ENCODE data around the gene SNTG2.
"Not testable (repeated sequence)": the region's sequence is repeated elsewhere in the genome, so short reads cannot be mapped to it uniquely, and the experiment has no call there.

The SNTG2 gene

DNA sequence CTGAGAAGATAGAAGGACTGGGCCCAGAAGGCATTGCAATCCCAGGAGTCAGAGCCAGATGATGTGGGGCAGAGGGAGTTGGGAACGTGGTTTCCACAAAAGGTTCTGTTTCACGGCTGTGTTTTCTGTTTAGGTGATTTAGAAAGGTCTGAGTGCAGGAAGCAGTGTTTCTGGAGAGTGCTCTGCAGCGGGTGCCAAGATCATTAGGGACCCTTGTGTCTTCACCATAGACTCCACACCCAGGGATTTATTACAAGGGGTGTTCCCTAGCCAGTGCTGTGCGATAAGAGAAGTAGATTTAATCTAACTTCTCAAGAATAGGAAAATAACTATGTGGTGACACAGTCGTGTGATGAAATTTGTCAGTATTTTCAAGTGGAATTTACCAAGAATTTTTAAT is 241.5 kb downstream of the SNTG2 start:
- no peak for DNase-seq (ENCODE audit: low spot score)

DNA sequence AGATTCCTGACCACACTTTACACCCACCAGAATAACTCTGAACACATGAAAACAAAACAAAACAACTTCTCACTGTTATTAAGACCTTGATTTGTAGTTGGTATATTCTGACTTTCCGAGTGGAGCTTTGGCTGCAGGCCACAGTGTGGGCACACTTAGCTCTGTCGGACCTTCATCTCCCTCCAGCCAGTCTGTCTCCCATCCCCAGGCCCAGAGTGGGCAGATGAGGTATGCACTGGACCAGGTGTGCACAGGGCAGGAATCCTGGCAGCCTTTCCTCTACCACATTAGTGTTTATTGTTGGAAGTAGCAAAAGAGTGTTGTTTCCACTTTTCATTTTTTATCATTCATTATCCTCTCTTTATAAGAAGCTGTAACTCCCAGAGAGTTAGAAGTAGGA is 243.2 kb downstream of the SNTG2 start:
- DNase-seq (ENCODE audit: low spot score), result no peak

DNA sequence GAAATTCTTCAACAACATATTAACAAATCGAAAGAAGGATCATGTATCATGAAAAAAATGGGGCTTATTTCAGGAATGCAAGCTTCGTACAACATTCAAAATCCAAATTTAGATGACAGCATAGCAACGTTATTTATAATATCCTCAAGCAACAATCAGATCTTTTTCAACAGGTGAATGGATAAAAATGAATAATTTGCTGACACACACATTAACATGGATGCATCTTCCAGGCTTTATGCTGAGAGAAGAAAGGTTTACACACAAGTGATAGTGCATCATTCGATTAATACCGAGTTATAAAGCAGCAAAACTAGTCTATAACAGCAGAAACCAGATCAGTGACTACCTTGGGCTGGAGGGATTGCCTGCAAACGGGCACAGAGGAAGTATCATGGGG is 253.1 kb downstream of the SNTG2 start:
- no peak for DNase-seq (ENCODE audit: low spot score)

DNA sequence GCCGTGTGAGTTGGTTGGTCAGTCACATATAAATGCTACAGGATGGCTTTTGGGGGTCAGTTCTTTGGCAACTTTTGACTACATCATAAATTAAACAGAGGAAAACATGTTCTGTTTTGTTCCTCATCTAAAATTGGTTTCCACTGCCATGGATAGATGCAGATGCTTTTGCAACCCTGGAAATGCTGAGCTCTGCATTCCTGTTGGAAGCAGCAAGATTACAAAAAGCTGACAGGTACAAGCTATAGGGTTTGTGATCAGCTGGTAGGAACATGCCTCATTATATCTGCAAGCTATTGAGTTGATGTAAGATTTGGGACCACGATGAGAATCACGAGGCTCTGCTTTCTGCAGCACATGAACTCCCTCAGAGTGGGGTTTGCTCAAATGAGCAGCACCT is 255.2 kb downstream of the SNTG2 start:
- DNase-seq (ENCODE audit: low spot score), result no peak

DNA sequence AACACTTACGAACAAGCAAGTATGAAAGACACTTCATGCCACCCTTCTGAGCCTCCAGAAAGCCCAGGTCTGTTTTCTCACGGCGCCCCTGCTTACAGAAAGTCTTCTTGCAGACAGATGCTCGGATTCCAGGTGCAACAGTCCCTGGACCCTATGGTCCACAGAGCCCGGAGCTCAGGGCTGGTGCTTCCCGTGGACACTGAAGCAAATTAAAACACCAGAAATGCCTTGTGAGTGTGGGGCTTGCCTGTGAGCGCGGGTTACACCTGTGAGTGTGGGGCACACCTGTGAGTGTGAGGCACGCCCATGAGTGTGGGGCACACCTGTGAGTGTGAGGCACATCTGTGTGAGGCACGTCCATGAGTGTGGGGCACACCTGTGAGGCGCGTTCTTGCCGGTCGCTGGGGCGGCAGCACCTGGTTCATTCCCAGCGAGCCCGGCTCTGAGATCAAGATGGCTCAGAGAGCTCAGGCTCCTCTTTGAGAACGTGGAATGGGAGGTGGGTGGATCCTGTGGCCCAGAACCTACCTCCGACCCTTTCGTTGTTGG is 257.4 kb downstream of the SNTG2 start:
- no peak for DNase-seq (ENCODE audit: low spot score)

DNA sequence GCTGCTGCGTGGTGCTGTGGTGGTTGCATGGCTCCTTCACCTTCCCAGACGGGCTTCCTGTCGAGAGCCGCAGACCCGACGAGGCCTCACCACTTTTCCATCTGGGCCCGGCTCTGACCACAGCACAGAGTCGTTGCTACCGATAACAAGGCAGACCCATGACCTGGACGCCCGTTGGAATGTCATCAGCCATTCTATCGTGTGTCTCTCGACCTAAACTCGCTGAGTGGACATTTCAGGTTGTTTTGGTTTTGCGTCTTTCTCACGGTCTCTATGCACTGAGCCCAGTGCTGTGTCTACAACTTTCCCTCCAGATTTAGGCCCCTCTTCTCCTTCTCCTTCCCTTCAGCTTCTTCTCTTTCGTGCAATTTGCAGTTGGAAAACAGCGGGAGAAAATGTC is 257.9 kb downstream of the SNTG2 start:
- DNase-seq (ENCODE audit: low spot score), result no peak

DNA sequence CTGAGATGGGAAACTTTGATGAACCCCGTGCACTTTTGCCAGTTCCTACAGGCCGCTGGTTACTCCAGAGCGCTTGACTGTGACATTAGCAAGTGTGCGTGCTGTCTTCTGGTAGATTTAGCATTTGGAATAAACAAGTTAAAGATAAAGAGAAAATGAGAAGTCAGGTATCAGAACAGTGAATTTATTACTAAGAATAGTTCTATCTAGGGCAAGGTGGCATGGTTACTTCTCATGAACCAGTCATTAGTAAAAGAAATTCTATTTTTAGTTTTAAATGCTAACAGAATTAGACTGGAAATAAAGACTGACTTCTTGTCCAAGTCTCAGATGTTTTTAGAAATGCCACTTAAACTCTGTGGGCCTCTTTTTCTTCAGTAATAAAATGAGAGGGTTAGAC is 258.6 kb downstream of the SNTG2 start:
- DNase-seq (ENCODE audit: low spot score), result no peak

DNA sequence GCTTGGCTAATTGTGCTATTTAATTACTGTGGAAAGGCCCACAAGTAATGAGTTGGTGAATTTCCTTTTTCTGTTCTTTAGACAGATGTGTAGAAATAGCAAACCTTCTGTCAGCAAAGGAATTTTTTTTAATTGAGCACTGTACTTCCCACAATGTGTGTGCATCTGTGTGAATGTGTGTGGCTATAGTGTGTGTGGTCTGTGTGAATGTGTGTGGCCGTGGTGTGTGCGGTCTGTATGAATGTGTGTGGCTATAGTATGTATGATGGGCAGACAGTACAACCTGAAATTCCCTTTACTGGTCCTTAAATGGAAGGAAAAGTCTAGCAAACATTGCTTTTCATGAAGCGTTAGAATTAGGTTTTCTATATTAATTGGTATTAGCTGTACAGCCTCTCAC is 259.1 kb downstream of the SNTG2 start:
- DNase-seq (ENCODE audit: low spot score), result no peak

DNA sequence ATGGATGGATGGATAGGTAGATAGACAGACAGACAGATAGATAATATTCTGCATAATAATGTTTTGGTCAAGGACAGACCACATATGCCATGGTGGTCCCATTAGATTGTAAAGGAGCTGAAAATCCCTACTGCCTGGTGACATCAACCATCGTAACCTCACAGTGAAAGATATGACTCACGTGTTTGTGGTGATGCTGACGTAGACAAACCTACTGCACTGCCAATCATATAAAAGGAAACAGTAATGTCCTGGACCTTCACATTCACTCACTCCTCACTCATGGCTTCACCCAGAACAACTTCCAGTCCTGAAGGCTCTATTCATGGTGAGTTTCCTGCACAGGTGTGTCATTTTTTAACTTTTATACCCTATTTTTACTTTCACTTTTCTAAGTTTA is 259.7 kb downstream of the SNTG2 start:
- peak; percentile 8 for DNase-seq (ENCODE audit: low spot score)

DNA sequence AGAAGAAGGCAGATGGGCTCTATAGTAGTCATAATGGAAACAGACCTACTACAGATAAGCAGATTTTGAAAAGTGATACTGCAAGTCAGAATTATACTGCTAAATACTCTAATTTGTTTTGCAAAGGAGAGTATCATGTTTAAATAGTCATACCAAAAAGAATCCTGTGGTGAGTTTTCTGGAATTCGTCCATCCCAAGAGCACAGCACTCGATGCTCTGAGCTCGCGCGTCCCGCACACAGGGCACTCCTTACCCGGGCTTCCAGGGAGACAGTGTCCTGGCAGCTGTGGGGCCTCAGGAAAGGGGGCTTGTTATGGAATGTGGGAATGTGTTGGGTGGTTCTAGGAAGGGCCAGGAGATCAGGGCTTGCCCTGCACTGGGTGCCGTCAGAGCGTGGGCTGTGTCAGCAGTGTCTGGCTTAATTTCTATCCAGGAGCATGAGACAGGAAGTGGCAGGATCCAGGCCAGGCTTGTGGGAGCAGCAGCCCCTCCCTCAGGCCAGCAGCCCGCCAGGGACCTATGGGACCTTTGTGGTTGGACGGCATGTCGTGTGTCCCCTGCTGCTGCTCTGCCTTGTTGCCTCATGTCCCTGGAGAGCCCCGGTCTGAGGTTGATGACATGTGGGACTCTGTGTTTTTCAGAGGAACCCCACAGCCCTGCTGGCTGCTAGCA is 269.4 kb downstream of the SNTG2 start:
- no peak for DNase-seq (ENCODE audit: low spot score)

DNA sequence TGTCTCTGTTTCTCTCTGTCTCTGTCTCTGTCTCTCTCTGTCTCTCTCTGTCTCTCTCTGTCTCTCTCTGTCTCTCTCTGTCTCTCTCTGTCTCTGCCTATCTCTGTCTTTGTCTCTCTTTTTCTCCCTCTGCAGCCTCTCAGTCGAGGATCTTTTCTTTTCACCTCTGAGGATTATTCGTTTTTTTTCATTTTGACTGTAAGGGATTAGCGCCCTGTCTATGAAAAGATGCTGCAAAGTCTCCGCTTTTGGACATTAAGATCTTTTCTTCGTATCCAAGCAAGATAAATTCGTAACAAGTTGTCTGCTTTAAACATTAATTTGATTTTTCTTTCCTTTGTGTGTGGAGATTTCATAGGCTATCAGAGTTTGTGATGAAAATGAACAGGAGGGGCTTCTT is 271.4 kb downstream of the SNTG2 start:
- no peak for DNase-seq (ENCODE audit: low spot score)

DNA sequence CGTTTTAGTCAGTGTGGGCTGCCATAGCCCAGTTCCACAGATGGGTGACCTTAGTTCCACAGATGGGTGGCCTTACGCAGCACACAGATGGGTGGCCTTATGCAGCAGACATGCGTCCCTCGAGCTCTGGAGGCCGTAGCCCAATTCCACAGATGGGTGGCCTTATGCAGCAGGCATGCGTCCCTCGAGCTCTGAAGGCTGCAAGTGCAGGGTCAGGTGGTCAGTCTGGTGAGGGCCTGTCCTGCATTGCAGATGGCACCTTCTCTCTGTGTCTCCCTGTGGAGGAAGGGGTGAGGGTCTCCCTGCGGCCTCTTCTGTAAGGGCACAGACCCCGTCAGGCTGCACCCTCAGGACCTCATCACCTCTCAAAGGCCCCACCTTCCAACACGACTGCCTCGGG is 273.1 kb downstream of the SNTG2 start:
- DNase-seq (ENCODE audit: low spot score), result no peak

DNA sequence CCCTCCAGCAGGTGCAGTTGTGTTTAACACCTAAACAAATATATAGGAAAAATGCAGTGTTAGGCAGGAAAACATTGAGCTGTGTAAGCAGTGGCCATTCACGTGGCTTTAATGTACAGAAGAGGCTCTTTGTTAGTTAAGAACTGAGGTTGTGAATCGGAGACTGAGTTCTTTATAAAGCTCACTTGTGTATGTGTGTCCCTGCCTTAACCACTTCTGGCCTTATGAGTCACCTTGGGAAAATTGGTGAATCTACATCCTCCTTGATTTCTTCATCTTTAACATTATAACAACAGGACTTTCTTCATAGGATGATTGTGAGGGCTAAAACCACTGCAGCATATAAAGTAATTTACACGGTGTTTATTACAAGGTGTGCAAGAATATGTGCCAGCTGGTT is 274.3 kb downstream of the SNTG2 start:
- DNase-seq (ENCODE audit: low spot score), result no peak

DNA sequence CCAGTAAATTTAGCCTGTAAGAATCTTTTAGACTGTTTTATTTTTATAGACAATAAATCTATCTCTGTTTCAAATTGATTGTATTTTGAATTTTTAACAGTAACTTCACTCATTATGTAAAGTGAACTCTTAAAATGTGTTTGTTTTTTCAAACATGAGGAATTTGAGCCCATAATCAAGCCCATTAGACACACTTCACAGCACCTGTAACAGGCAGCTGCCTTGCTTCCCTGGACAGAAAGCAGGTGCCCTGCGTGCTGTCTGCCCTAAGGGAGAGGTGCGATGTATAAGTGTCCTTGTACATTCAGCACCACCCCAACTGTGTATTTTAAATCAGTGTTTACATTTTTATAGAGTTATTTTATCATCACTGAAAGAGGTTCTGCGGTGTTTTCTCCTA is 276.1 kb downstream of the SNTG2 start:
- DNase-seq (ENCODE audit: low spot score), result no peak

DNA sequence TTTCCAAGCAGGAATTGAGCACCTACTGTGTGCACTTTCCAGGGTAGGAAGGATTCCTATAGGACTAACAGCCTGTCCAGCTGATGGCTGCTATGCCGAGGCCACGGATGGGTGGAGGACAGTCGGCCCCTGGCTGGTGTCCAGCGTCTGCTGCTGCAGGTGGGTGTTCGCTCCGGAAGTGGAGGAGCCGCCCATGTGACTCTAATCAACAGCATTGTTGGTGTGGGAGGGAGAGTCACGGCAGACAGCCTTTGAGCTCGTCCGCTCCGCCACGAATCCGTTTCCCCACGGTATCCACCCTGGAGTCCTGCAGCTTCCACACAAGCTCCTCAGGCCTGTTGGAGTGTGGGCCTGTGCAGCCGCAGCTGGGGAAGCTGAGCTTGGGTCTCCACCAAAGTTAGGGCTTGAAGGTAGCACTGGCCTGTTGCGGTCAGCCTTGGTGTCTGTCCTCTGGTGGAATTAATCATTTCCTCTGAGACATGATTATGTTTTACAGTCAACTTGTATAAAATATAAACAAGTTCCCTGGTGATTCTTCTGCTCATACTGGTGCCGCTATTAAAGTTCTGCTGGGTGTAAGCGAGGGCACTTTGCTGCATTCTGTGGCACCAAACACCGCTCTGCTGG is 276.7 kb downstream of the SNTG2 start:
- no peak for DNase-seq (ENCODE audit: low spot score)

DNA sequence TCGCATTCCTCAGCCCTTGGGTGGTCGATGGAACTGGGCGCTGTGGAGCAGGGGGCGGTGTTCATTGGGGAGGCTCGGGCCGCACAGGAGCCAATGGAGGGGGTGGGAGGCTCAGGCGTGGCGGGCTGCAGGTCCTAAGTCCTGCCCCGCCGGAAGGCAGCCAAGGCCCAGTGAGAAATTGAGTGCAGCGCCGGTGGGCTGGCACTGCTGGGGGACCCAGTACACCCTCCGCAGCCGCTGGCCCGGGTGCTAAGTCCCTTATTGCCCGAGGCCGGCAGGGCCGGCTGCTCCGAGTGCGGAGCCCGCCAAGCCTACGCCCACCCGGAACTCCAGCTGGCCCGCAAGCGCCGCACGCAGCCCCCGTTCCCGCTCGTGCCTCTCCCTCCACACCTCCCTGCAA is 278.9 kb downstream of the SNTG2 start:
- DNase-seq (ENCODE audit: low spot score), result not testable (repeated sequence)

DNA sequence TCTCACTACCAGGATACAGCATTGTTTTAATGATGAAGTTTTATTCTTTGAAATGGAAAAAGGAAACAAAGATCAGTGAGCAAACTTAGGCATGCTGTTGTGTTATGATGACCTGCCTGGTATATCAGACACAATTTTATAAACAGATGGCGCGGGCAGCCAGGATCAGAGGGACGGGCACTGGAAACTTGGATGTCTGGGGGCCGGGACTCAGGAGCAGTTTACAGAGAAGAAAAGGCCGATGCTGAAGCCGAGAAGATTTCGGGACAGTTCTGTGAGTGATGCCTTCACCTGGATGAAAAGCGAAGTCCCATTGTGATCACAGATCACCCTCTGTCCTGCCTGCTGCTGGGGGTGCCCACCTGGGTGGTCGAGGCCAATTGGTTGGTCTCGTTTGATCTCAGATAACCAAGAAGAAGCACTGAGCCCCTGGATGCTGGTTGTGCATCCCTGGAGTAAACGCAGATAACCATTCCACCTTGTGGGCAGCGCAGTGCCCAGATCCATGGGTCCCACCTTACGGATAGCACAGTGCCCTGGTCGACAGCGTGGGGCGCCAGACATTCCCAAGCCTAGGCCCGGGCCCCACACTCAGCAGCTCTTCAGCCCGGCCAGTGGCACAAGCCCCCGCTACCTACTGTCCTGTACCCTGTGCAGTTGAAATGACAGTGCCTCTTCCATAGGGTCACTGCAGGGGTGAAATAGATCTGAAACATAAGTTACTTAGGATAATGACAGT is 279.7 kb downstream of the SNTG2 start:
- DNase-seq (ENCODE audit: low spot score), result no peak

DNA sequence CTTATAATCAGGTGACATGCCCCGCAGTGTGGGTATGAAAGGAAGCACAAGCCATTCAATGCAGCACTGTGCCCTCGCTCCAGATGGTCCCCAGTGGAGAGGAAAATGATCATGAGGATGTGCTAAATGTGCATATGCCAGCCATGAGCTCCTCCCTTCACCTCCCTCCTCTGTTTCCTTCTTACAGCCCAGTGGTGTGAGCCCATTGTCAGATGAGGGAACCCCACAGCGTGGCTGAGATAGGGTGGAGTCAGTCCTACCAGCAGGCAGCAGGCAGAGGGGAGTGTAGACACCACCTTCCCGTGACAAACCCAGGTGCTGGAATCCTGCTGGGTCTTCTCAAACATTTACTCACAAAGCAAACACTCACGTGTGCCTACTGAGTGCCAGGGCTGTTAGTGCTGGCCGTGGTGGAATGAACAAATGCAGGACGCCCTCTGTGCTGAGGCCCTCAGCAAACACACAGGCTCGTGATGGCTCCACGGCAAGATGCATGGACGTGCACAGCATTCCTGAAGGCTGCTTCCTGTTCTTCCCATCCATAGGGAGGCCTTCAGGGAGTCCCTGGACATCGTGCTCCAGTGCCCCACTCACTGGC is 280.9 kb downstream of the SNTG2 start:
- no peak for DNase-seq (ENCODE audit: low spot score)

DNA sequence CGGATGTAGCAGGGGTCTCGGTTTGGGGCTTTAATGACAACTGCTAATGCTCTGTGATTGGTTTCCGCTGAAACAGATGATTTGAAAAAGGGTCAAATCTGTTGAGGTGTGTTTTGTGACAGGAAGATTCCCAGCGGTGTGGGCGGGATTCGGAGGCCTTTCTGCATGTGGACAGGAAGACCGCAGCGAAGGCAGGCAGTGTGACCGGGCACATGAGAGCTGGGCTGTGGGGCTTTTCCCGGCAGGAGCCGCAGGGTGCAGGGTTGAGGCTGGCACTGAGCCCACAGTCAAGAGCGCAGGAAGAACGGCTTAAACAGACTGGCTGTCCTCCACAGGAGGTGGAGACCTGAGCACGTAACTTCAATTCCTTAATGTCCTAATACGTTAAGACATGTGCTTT is 282.6 kb downstream of the SNTG2 start:
- DNase-seq (ENCODE audit: low spot score), result no peak

DNA sequence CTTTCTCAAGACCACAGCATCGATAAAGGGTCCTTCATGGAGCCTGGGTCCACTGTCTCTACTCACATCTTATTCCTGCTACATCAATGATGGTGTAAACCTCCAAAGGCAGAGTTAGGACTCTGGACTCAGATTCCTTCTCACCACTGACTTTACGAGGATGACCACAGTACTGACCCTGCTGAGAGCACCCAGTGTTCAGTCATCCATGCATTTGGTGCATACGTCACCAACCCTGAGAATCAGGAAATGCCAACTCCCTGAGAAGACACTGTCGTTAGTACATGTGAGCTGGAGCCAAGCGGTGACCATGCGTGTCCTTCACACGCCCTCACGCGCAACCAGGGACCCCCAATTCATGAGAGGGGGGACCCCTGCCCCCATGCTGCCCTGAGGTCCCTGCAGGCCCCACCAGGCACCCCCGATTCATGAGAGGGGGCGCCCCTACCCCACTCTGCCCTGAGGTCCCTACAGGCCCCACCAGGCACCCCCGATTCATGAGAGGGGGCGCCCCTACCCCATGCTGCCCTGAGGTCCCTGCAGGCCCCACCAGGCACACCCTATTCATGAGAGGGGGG is 284.2 kb downstream of the SNTG2 start:
- no peak for DNase-seq (ENCODE audit: low spot score)

DNA sequence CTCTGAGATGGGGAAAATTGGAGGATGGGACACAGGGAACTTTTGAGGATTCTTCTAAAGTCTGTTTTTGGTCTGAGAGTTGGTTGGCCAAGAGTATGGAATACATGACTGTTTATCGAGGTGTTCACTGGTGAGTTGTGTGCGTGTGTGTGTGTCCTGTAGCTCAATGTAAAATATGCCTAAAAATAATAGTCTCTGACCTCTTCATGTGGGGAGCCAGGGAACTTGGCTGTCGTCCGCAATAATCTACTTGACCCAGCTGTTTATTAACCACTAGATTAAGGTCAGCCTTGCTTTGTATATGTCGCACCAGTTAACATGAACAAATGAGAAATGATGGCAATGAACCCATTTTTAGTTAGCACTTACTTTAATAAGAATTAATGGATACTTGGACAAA is 285.2 kb downstream of the SNTG2 start:
- DNase-seq (ENCODE audit: low spot score), result no peak

DNA sequence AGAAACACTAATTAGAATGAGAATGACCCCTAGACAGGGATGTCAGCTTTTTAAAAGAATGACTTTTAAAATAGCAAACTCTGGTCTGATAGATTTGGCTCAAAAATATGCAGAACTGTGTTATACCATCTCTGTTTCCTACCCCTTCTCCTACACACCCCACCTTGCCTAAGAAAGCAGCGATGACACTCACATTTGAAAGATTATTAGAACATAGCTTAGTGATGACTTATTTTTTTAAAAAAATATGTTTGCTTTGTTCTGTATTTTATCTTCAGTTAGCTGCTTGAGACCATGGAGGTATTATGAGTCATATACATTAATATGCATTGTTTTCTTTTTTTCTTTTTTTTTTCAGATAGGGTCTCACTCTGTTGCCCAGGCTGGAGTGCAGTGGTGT is 286.0 kb downstream of the SNTG2 start:
- DNase-seq (ENCODE audit: low spot score), result no peak

DNA sequence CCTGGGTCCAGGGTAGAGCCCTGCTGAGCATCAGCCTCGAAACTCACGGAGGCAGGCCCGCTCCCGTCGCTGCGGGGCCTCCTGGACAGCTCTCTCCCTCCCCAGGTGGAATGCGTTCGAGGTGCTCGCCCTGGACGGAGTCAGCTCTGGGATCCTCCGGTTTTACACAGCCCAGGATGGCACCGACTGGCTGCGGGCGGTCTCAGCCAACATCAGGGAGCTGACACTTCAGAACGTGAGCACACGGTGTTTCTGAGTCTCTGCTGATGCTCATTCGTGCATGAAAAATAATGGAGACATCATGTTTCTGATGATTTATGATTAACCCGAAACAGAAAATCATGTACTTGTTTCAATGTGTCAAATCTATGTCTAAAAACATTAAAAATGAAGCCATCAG is 287.1 kb downstream of the SNTG2 start:
- DNase-seq (ENCODE audit: low spot score), result no peak
